Right lobe of liver (tissue), 6 donors: ENCODE data around the gene APOOL. TPM values are rescaled to one million over a fixed set of nuclear protein-coding genes. Genes with fewer than 3 reads are reported as not detected.

Source experiments
- ATAC-seq, 4 donors: fragments of 200-7000 bp; cut with Tn5 transposase; one replicate each; pipeline ENCODE4 v1.9.1; 2020; ENCODE audit warnings: mild to moderate bottlenecking in 4 of 4, moderate library complexity in 4 of 4
- DNase-seq, 3 donors: peaks; one replicate each; pipeline ENCODE4 v3.0.0-alpha.2; 2020
- H3K27ac ChIP-seq, 3 donors: fragments of 200-600 bp; one replicate each; pipeline ENCODE4 v1.8.0; 2022
- H3K27me3 ChIP-seq, 2 donors: fragments of 200-600 bp; one replicate each; pipeline ENCODE4 v1.8.0; 2022
- H3K36me3 ChIP-seq, 4 donors: fragments of 200-600 bp; sonication (generic) in 1 of 4; one replicate each; pipeline versions ENCODE4 v1.5.1 to v1.8.0; 2017 to 2022; ENCODE audit warnings: control low read depth in 1 of 4
- H3K4me1 ChIP-seq, 4 donors: fragments of 200-600 bp; sonication (generic) in 1 of 4; one replicate each; pipeline versions ENCODE4 v1.5.1 to v1.8.0; 2017 to 2022; ENCODE audit warnings: control low read depth in 1 of 4
- H3K4me3 ChIP-seq, 3 donors: fragments of 200-600 bp; one replicate each; pipeline ENCODE4 v1.8.0; 2022
- H3K9me3 ChIP-seq, 4 donors: fragments of 200-600 bp; sonication (generic) in 1 of 4; one replicate each; pipeline versions ENCODE4 v1.5.1 to v1.8.0; 2017 to 2022; ENCODE audit warnings: control low read depth in 1 of 4
- CTCF ChIP-seq, 4 donors: fragments of 200-600 bp in 3 of 4; fragments of 450-650 bp in 1 of 4; IDR thresholded peaks; one replicate each; pipeline versions ENCODE4 v1.5.1 to v1.8.0; 2016 to 2022; ENCODE audit warnings: antibody characterized with exemption in 4 of 4, mild to moderate bottlenecking in 2 of 4
- POLR2A ChIP-seq: fragments of 450-650 bp; IDR thresholded peaks from one replicate; pipeline ENCODE4 v1.6.1; 2017; ENCODE audit warnings: antibody characterized with exemption, mild to moderate bottlenecking
- WGBS: methylation state at CpG from one replicate; pipeline ENCODE4 v1.1.6; 2018; ENCODE audit warnings: low coverage, low lambda C conversion rate; ENCODE audit not compliant: insufficient coverage; ENCODE audit errors: missing lambda C conversion rate; 5-methylcytosine and 5-hydroxymethylcytosine counted together
- intact Hi-C, 2 donors: fragments of 100-400 bp; cut with DNase I; formaldehyde crosslinking; loops; one replicate each; pipeline versions ENCODE4 v1.11.2 to v1.14.1; 2022
- total RNA-seq, 6 experiments: library from RNA; depleted of rRNA in 2 of 6; stranded (reverse); fragments of >200 nt in 2 of 6; fragmentation: NEBNext Ultra II Directional in 3 of 6; extraction: Animal tissue kit (Norgen Biotek cat#: 25700) in 3 of 6; gene quantifications; one replicate each; pipeline versions ENCODE4 v1.1.0 to v1.2.4, GENCODE V29; 2016 to 2023
- donor health status: DM: no; HTN: yes; CAD: no.
- donor health status: DM: no; HTN: no; CAD: no.
- donor health status: DM: no; HTN: no; CAD: no.
- donor health status: DM: no; HTN: yes; CAD: no.
- donor health status: DM: no; HTN: yes; CAD: no.

The APOOL gene
- total RNA-seq, 6 experiments from 2014 or later = 14.3 to 25.3 (median 20.0) TPM

GRCh38 chrX:85140964-85141363, 137.3 kb downstream of the APOOL start:
- no peak for ATAC-seq
- H3K27ac ChIP-seq = no peak overlapping the region
- no peaks in the 10 kb centered on the region for H3K4me1 ChIP-seq
- intact Hi-C loops = no loop called here
- no peaks in the 10 kb centered on the region for H3K9me3 ChIP-seq
- H3K27me3 ChIP-seq = peaks cover 3 to 4% of the 10 kb centered on the region in 2 donors
- no peak for DNase-seq
- no peaks in the 10 kb centered on the region for H3K36me3 ChIP-seq
- no peak for TF ChIP-seq CTCF (IDR thresholded peaks at IDR 0.05)
- TF ChIP-seq POLR2A = no peak
- 50% methylated on average over 1 of the region's 1 CpG for WGBS
- H3K4me3 ChIP-seq = no peak overlapping the region

Other genes with a start within 250 kb of the APOOL start
- not detected for gene SATL1, start 239.9 kb downstream of the APOOL start, total RNA-seq
- gene ZNF711, start 240.1 kb downstream of the APOOL start, total RNA-seq = under 1 TPM in 5 of 6 experiments, not detected in 1; 0.04 to 0.60 (median 0.32) TPM